RWPE2 (cell line): ENCODE measurements around the gene DSTN.

Experiments used
- ATAC-seq: fragments of 200-7000 bp; cut with Tn5 transposase; 3 replicates; pipeline ENCODE4 v1.9.1; 2021; ENCODE audit warnings: low read depth
- DNase-seq: peaks from one replicate; pipeline ENCODE4 v3.0.0-alpha.2; 2020; ENCODE audit warnings: low spot score
- H3K27ac ChIP-seq: fragments of 450-650 bp; 2 replicates; pipeline ENCODE4 v1.5.1; 2017; ENCODE audit warnings: mild to moderate bottlenecking; ENCODE audit not compliant: poor library complexity, severe bottlenecking
- H3K27me3 ChIP-seq: fragments of 250-450 bp; sonication (Bioruptor Pico); 2 replicates; pipeline ENCODE4 v1.5.1; 2021; ENCODE audit warnings: mild to moderate bottlenecking, moderate library complexity; ENCODE audit not compliant: insufficient read depth, poor library complexity, severe bottlenecking
- H3K36me3 ChIP-seq: fragments of 250-450 bp; sonication (Bioruptor Pico); 2 replicates; pipeline ENCODE4 v1.5.1; 2020; ENCODE audit warnings: low read depth, mild to moderate bottlenecking, moderate library complexity
- H3K4me1 ChIP-seq: fragments of 250-450 bp; sonication (Bioruptor Pico); 2 replicates; pipeline ENCODE4 v1.5.1; 2021; ENCODE audit warnings: mild to moderate bottlenecking, moderate library complexity; ENCODE audit not compliant: insufficient read depth, poor library complexity, severe bottlenecking
- H3K4me3 ChIP-seq: fragments of 250-450 bp; sonication (Bioruptor Pico); 2 replicates; pipeline ENCODE4 v1.5.1; 2021; ENCODE audit warnings: mild to moderate bottlenecking, moderate library complexity; ENCODE audit not compliant: severe bottlenecking
- H3K9me3 ChIP-seq: fragments of 250-450 bp; sonication (Bioruptor Pico); 2 replicates; pipeline ENCODE4 v1.5.1; 2021; ENCODE audit warnings: mild to moderate bottlenecking, moderate library complexity; ENCODE audit not compliant: severe bottlenecking
- CTCF ChIP-seq: fragments of 450-650 bp; IDR thresholded peaks from one replicate; pipeline ENCODE4 v1.5.1; 2017; ENCODE audit warnings: mild to moderate bottlenecking, moderate library complexity; ENCODE audit not compliant: poor library complexity, severe bottlenecking

The DSTN gene

GRCh38 chr20:17655286-17655651, 85.4 kb downstream of the DSTN start:
- ATAC-seq (no peak), DNase-seq (peak; percentile 19)
- H3K27ac ChIP-seq: no peak overlapping the region
- H3K36me3 ChIP-seq: peaks cover 83% of the 10 kb centered on the region
- no peaks in the 10 kb centered on the region for H3K9me3 ChIP-seq
- H3K4me1 ChIP-seq: no peaks in the 10 kb centered on the region
- TF ChIP-seq CTCF: peak; percentile 42
- H3K4me3 ChIP-seq: no peak overlapping the region
- H3K27me3 ChIP-seq: no peaks in the 10 kb centered on the region

- Histone ChIP-seq H3K9me3 (no peaks in the 10 kb centered on the region), H3K27me3 (no peaks in the 10 kb centered on the region)
- peak; percentile 22 for DNase-seq
These were observed 86.1 kb downstream of the DSTN start for GRCh38 chr20:17655865-17656479.

GRCh38 chr20:17657079-17657825, 87.4 kb downstream of the DSTN start:
- Histone ChIP-seq H3K36me3 (peaks cover 77% of the 10 kb centered on the region), H3K27me3 (no peaks in the 10 kb centered on the region), H3K4me3 (no peak overlapping the region), H3K4me1 (no peaks in the 10 kb centered on the region), H3K9me3 (no peaks in the 10 kb centered on the region), H3K27ac (no peak overlapping the region)
- peak; percentile 18 for DNase-seq
- ATAC-seq: no peak
- TF ChIP-seq CTCF: no peak

More at GRCh38 chr20:17655865-17656479, 86.1 kb downstream of the DSTN start:
- Histone ChIP-seq H3K4me1 (no peaks in the 10 kb centered on the region), H3K36me3 (peaks cover 83% of the 10 kb centered on the region), H3K4me3 (no peak overlapping the region), H3K27ac (no peak overlapping the region)
- no peak for TF ChIP-seq CTCF
- ATAC-seq: no peak

GRCh38 chr20:17657898-17658647, 88.2 kb downstream of the DSTN start:
- Histone ChIP-seq H3K4me1 (no peaks in the 10 kb centered on the region), H3K36me3 (peaks cover 74% of the 10 kb centered on the region)
- TF ChIP-seq CTCF: no peak

More at GRCh38 chr20:17657898-17658647, 88.2 kb downstream of the DSTN start:
- H3K9me3 ChIP-seq: no peaks in the 10 kb centered on the region
- DNase-seq (peak; percentile 16), ATAC-seq (no peak)
- H3K27me3 ChIP-seq: no peaks in the 10 kb centered on the region
- no peak overlapping the region for H3K27ac ChIP-seq
- no peak overlapping the region for H3K4me3 ChIP-seq
